ENCODE data around the gene MEIOSIN.

- TF ChIP-seq ZBTB7A (CRISPR knock-in tag; IDR thresholded peaks at IDR 0.05) (no peak), PBX2 (CRISPR knock-in tag; IDR thresholded peaks at IDR 0.05) (no peak), ZNF124 (CRISPR knock-in tag; IDR thresholded peaks at IDR 0.05) (no peak), ZSCAN31 (CRISPR knock-in tag; IDR thresholded peaks at IDR 0.05; ENCODE audit: low read depth) (no peak), RXRA (CRISPR knock-in tag; IDR thresholded peaks at IDR 0.05) (no peak), ZHX1 (CRISPR knock-in tag; IDR thresholded peaks at IDR 0.05; ENCODE audit: low read depth) (no peak), ZC3H13 (CRISPR knock-in tag; IDR thresholded peaks at IDR 0.05) (no peak), ZNF782 (CRISPR knock-in tag; IDR thresholded peaks at IDR 0.05; ENCODE audit: borderline replicate concordance) (no peak)
- TF ChIP-seq, protein P1, sequence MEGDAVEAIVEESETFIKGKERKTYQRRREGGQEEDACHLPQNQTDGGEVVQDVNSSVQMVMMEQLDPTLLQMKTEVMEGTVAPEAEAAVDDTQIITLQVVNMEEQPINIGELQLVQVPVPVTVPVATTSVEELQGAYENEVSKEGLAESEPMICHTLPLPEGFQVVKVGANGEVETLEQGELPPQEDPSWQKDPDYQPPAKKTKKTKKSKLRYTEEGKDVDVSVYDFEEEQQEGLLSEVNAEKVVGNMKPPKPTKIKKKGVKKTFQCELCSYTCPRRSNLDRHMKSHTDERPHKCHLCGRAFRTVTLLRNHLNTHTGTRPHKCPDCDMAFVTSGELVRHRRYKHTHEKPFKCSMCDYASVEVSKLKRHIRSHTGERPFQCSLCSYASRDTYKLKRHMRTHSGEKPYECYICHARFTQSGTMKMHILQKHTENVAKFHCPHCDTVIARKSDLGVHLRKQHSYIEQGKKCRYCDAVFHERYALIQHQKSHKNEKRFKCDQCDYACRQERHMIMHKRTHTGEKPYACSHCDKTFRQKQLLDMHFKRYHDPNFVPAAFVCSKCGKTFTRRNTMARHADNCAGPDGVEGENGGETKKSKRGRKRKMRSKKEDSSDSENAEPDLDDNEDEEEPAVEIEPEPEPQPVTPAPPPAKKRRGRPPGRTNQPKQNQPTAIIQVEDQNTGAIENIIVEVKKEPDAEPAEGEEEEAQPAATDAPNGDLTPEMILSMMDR (CRISPR knock-in tag; IDR thresholded peaks at IDR 0.05), result no peak
Measured at GRCh38 chr19:45782820-45783785, 49.9 kb downstream of the MEIOSIN start.

Data from HepG2 (cell line).